Adrenal gland (tissue), 12 donors: ENCODE data around the gene ARL17B. TPM values are rescaled to one million over a fixed set of nuclear protein-coding genes. Genes with fewer than 3 reads are reported as not detected.
"Not testable (repeated sequence)": the region's sequence is repeated elsewhere in the genome, so short reads cannot be mapped to it uniquely, and the experiment has no call there.

ENCODE experiments used
- DNase-seq, 7 donors: peaks; one replicate each; pipeline ENCODE4 v3.0.0-alpha.2; 2019 to 2020
- H3K27ac ChIP-seq, 5 donors: fragments of 200-600 bp; sonication (generic) in 4 of 5; 1 replicate in 3 of 5; 2 replicates in 2 of 5; pipeline versions ENCODE4 v1.5.1 to v1.8.0; 2016 to 2020; ENCODE audit warnings: mild to moderate bottlenecking in 1 of 5
- H3K27me3 ChIP-seq: fragments of 200-600 bp; 2 replicates; pipeline ENCODE4 v1.8.0; 2021
- H3K36me3 ChIP-seq, 2 donors: fragments of 200-600 bp; replicated peaks in 1 of 2; 1 replicate in 1 of 2; 2 replicates in 1 of 2; pipeline versions ENCODE4 v1.5.1 to v1.8.0; 2018 to 2022
- H3K4me1 ChIP-seq, 2 donors: fragments of 200-600 bp; replicated peaks in 1 of 2; 1 replicate in 1 of 2; 2 replicates in 1 of 2; pipeline versions ENCODE4 v1.5.1 to v1.8.0; 2018 to 2021
- H3K4me3 ChIP-seq, 4 donors: fragments of 200-600 bp; sonication (generic) in 3 of 4; one replicate each; pipeline ENCODE4 v1.5.1; 2016 to 2018
- H3K9me3 ChIP-seq, 3 donors: fragments of 200-600 bp; sonication (generic) in 1 of 3; replicated peaks in 1 of 3; 1 replicate in 2 of 3; 2 replicates in 1 of 3; pipeline versions ENCODE4 v1.5.1 to v1.8.0; 2016 to 2021
- WGBS, 4 donors: extraction: QIAGEN DNeasy Blood & Tissue Kit in 2 of 4; methylation state at CpG; one replicate each; pipeline versions ENCODE4 v1.1.5 to v1.1.7; 2013 to 2017; 5-methylcytosine and 5-hydroxymethylcytosine counted together
- intact Hi-C, 2 donors: fragments of 100-400 bp; cut with DNase I; formaldehyde crosslinking; loops; one replicate each; pipeline versions ENCODE4 v1.14.1 to v1.15.0; 2022 to 2023
- polyA plus RNA-seq, 3 donors: library from polyadenylated mRNA; stranded (reverse); fragments of 200-250 nt in 2 of 3; fragments of 350-450 nt in 1 of 3; fragmentation: Illumina TruSeq in 1 of 3; extraction: RNeasy Lipid Tissue Mini Kit (QIAGEN cat#74804) in 1 of 3; gene quantifications; one replicate each; pipeline ENCODE4 v1.2.3, GENCODE V29; 2013 to 2014
- total RNA-seq, 9 donors: library from RNA; depleted of rRNA in 4 of 9; stranded (reverse); fragments of >200 nt in 4 of 9; fragments of 120-200 nt in 1 of 9; fragmentation: NEBNext Ultra II Directional in 1 of 9; extraction: Animal tissue kit (Norgen Biotek cat#: 25700) in 1 of 9; gene quantifications; one replicate each; pipeline versions ENCODE4 v1.1.0 to v1.2.4, GENCODE V29; 2013 to 2023
- TF ChIP-seq, protein P1 (sequence below), 6 experiments: fragments of 450-650 bp in 4 of 6; fragments of 200-600 bp in 2 of 6; sonication (generic) in 1 of 6; IDR thresholded peaks; 1 replicate in 5 of 6; 2 replicates in 1 of 6; pipeline versions ENCODE4 v1.5.1 to v1.8.0; 2016 to 2021; ENCODE audit warnings: antibody characterized with exemption in 6 of 6, mild to moderate bottlenecking in 2 of 6, moderate library complexity in 1 of 6
- donor health status: healthy with polysubstance abuse.
- donor health status: Bipolar disorder and iron deficiency.
- donor health status: DM: yes; HTN: yes; CAD: no.
- donor health status: DM: no; HTN: no; CAD: no.
- donor health status: DM: no; HTN: no; CAD: no.
- donor health status: DM: yes; HTN: yes; CAD: no.

ARL17B gene
- total and polyA plus RNA-seq, 12 donors: 4.4 to 36.0 (median 15.2) TPM

GRCh38 chr17:46290906-46291546 lies 70.5 kb downstream of the ARL17B start:
- H3K4me3 ChIP-seq, H3K4me1 ChIP-seq, H3K36me3 ChIP-seq, DNase-seq, H3K9me3 ChIP-seq, intact Hi-C loops, H3K27me3 ChIP-seq, H3K27ac ChIP-seq: not testable (repeated sequence)
- WGBS, 4 donors: 73 to 87% (median 79%) methylated on average over 4 of the region's 4 CpGs

GRCh38 chr17:46287587-46287986 lies 74.0 kb downstream of the ARL17B start:
- H3K4me1 ChIP-seq, H3K9me3 ChIP-seq, DNase-seq, H3K4me3 ChIP-seq, H3K27ac ChIP-seq, H3K36me3 ChIP-seq, H3K27me3 ChIP-seq, intact Hi-C loops: not testable (repeated sequence)
- WGBS, 4 donors: 73 to 84% (median 79%) methylated on average over 7 of the region's 7 CpGs

DNA sequence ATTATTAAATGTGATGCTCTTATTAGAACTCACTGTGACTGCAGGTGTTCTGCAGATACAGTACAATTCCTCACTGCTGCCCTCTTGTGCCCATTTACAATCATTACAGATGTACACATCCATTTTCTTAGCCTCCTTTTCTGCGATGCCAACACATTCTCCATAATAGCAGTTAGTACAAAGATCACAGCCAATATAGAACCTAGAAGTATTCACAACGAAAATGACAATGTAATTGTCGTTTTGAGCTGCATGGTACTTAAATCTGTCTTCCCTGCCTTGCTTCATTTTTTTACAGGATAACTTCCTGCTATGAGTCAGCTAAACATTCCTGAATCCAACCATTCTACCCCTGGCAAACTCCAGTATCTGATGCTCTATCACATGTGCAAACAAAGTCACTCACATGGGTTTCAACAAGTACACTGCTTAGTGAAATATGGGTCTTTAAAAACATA lies 74.8 kb downstream of the ARL17B start:
- TF ChIP-seq, protein P1, sequence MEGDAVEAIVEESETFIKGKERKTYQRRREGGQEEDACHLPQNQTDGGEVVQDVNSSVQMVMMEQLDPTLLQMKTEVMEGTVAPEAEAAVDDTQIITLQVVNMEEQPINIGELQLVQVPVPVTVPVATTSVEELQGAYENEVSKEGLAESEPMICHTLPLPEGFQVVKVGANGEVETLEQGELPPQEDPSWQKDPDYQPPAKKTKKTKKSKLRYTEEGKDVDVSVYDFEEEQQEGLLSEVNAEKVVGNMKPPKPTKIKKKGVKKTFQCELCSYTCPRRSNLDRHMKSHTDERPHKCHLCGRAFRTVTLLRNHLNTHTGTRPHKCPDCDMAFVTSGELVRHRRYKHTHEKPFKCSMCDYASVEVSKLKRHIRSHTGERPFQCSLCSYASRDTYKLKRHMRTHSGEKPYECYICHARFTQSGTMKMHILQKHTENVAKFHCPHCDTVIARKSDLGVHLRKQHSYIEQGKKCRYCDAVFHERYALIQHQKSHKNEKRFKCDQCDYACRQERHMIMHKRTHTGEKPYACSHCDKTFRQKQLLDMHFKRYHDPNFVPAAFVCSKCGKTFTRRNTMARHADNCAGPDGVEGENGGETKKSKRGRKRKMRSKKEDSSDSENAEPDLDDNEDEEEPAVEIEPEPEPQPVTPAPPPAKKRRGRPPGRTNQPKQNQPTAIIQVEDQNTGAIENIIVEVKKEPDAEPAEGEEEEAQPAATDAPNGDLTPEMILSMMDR (IDR thresholded peaks at IDR 0.05): peak; percentile 49 to 86 (median 77)
- WGBS, 4 donors: 0 to 3% (median 1%) methylated on average over 3 of the region's 3 CpGs
- H3K4me1 ChIP-seq, H3K36me3 ChIP-seq, H3K27ac ChIP-seq, intact Hi-C loops, H3K27me3 ChIP-seq, H3K9me3 ChIP-seq, H3K4me3 ChIP-seq: not testable (repeated sequence)
- peak in 6 of 7 donors; percentile 53 to 76 (median 66) for DNase-seq

DNA sequence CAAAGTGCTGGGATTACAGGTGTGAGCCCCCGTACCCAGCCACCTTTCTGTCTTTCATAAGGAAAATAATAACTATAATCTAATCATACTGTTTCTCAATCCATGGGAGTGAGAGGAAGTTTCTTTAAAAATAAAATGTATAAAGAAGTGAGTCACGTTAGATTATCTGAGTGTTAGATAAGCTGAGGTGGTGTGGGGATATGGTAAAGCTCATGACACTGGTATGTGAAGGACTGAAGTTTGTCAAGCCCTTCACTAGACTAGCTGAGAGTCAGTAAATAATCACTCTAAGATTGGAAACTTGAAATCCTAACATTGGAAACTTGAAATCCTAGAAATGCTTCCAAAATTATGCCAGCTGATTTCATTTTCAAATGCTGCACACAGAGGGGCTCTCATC lies 76.1 kb downstream of the ARL17B start:
- WGBS, 4 donors: 72 to 79% (median 75%) methylated on average over 2 of the region's 2 CpGs
- DNase-seq, H3K36me3 ChIP-seq, H3K9me3 ChIP-seq, H3K4me3 ChIP-seq, H3K4me1 ChIP-seq, intact Hi-C loops, H3K27me3 ChIP-seq, H3K27ac ChIP-seq: not testable (repeated sequence)

GRCh38 chr17:46284467-46284866 lies 77.1 kb downstream of the ARL17B start:
- 71 to 100% (median 96%) methylated on average over 1 of the region's 1 CpG for WGBS, 4 donors
- H3K36me3 ChIP-seq, DNase-seq, H3K9me3 ChIP-seq, H3K27me3 ChIP-seq, H3K27ac ChIP-seq, intact Hi-C loops, H3K4me1 ChIP-seq, H3K4me3 ChIP-seq: not testable (repeated sequence)

DNA sequence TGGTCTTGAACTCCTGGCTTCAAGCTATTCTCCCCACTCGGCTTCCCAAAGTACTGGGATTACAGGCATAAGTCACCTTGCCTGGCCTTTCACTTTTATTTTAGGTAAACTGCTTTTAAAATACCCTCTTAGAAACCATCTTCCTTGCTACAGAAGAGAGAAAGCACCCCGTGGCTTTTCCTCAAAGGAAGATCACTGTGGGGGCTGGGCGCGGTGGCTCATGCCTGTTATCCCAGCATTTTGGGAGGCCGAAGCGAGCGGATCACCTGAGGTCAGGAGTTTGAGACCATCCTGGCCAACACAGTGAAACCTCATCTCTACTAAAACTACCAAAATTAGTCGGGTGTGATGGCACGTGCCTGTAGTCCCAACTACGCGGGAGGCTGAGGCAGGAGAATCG lies 78.9 kb downstream of the ARL17B start:
- H3K27me3 ChIP-seq, H3K9me3 ChIP-seq, H3K4me3 ChIP-seq, H3K27ac ChIP-seq, DNase-seq, H3K36me3 ChIP-seq, intact Hi-C loops, H3K4me1 ChIP-seq: not testable (repeated sequence)
- WGBS, 4 donors: 94 to 96% (median 94%) methylated on average over 9 to 12 of the region's 12 CpGs

DNA sequence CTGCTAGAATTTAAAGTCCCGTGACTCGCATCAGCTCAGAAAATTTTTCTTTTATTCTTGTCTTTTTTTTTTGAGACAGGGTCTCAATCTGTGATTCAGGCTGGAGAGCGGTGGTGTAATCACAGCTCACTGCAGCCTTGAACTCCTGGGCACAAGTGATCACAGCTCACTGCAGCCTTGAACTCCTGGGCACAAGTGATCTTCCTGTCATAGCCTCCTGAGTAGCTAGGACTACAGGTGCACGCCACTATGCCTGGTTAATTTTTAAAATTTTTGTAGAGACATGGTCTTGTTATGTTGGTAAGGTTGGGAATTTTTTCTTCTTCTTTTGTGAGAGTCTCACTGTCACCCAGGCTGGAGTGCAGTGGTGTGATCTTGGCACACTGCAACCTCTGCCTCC lies 80.2 kb downstream of the ARL17B start:
- DNase-seq, intact Hi-C loops, H3K36me3 ChIP-seq, H3K4me3 ChIP-seq, H3K27me3 ChIP-seq, H3K27ac ChIP-seq, H3K4me1 ChIP-seq, H3K9me3 ChIP-seq: not testable (repeated sequence)
- WGBS, 4 donors: 82 to 86% (median 83%) methylated on average over 4 of the region's 4 CpGs

DNA sequence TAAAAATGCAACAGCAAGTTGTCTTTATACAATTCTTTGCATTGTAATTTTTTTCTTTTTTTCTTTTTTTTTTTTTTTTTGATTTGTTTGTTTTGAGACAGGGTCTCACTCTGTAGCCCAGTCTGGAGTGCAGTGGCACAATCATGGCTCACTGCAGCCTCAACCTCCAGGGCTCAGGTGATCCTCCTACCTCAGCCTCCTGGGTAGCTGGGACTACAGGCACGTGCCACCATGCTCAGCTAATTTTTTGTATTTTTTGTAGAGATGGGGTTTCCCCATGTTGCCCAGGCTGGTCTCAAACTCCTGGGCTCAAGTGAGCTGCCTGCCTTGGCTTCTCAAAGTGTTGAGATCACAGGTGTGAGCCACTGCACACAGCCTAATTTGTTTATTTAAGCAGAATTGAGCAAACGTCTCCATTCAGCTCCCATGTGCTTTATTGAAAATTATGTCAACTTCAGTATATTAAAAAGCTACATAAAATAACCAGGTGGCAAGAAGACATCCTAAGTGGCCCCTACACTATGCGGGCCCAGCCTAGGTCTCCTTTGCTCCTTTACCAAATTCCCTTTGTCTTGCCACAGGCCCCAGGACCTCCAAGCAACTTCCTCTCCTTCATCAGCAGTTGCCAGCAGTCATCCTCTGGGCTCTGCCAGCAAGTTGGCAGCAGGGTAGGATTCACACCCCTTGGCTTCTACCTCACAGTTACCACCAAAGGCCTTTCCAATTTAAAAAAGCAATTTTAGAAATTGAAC lies 84.7 kb downstream of the ARL17B start:
- H3K27me3 ChIP-seq, H3K9me3 ChIP-seq, DNase-seq, H3K4me3 ChIP-seq, intact Hi-C loops, H3K27ac ChIP-seq, H3K36me3 ChIP-seq, H3K4me1 ChIP-seq: not testable (repeated sequence)
- WGBS, 4 donors: 74 to 87% (median 85%) methylated on average over 3 of the region's 3 CpGs
